Endothelial cell (in vitro differentiated cells): ENCODE measurements around the gene MAGI2. TPM values are rescaled to one million over a fixed set of nuclear protein-coding genes. Genes with fewer than 3 reads are reported as not detected.

ENCODE experiments used
- DNase-seq: peaks from one replicate; pipeline ENCODE4 v3.0.0; 2021; ENCODE audit warnings: low spot score
- H3K27ac Mint-ChIP-seq: one replicate; pipeline ENCODE4 v1.8.0; 2021; ENCODE audit warnings: mixed read lengths, inconsistent platforms; ENCODE audit not compliant: unreplicated experiment
- H3K27me3 Mint-ChIP-seq: one replicate; pipeline ENCODE4 v1.8.0; 2021; ENCODE audit warnings: mild to moderate bottlenecking, moderate library complexity, mixed read lengths, inconsistent platforms; ENCODE audit not compliant: unreplicated experiment
- H3K36me3 Mint-ChIP-seq: one replicate; pipeline ENCODE4 v1.8.0; 2021; ENCODE audit warnings: mild to moderate bottlenecking, low read depth, mixed read lengths, inconsistent platforms; ENCODE audit not compliant: unreplicated experiment
- H3K4me1 Mint-ChIP-seq: one replicate; pipeline ENCODE4 v1.8.0; 2021; ENCODE audit warnings: mild to moderate bottlenecking, mixed read lengths, inconsistent platforms; ENCODE audit not compliant: unreplicated experiment
- H3K4me3 Mint-ChIP-seq: one replicate; pipeline ENCODE4 v1.8.0; 2021; ENCODE audit warnings: mild to moderate bottlenecking, mixed read lengths, inconsistent platforms; ENCODE audit not compliant: unreplicated experiment
- H3K9me3 Mint-ChIP-seq: one replicate; pipeline ENCODE4 v1.8.0; 2021; ENCODE audit warnings: mixed read lengths, inconsistent platforms; ENCODE audit not compliant: unreplicated experiment
- CTCF ChIP-seq: fragments of 200-600 bp; sonication (generic); IDR thresholded peaks from one replicate; pipeline ENCODE4 v1.5.0; 2021; ENCODE audit warnings: antibody characterized with exemption; ENCODE audit not compliant: unreplicated experiment
- total RNA-seq: library from RNA; stranded (reverse); fragmentation: NEBNext Ultra II Directional; extraction: Animal tissue kit (Norgen Biotek cat#: 25700); gene quantifications from one replicate; pipeline ENCODE4 v1.2.1, GENCODE V29; 2021; ENCODE audit not compliant: unreplicated experiment

MAGI2 gene
- total RNA-seq, 1 donor from 2014 or later: 6.3 TPM

GRCh38 chr7:78400038-78400437 lies 1053.4 kb downstream of the MAGI2 start:
- Mint-ChIP-seq H3K9me3 (no peaks in the 10 kb centered on the region), H3K27ac (no peak overlapping the region), H3K27me3 (peaks cover 2% of the 10 kb centered on the region), H3K36me3 (no peaks in the 10 kb centered on the region), H3K4me3 (no peak overlapping the region), H3K4me1 (no peaks in the 10 kb centered on the region)
- no peak for DNase-seq
- TF ChIP-seq CTCF: no peak

DNA sequence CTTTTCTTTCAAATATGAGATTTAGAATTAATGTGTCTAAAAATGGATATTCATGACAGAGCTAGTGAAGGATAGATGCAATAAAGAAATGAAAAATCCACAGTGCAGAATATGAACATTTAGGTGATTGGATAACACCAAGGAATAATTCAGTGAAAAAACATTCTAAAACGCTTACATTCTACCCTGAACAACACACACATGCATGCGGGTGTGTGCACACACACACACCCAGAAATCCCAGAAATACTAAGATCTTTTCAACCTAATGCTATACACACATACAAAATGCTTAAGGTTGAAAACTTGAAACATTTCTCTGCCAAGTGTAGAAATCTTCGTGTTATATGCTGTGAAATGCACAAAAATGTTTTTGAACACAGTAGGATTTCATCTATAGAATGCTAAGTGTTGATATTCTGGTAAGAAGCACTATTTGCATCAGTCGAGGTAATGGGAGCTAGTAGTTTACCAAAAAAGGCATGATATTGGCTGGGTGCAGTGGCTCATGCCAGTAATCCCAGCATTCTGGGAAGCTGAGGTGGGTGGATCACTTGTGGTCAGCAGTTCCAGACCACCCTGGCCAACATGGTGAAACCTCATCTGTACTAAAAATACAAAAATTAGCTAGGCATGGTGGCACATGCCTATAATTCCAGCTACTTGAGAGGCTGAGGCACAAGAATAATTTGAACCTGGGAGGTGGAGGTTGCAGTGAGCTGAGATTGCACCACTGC lies 1054.3 kb downstream of the MAGI2 start:
- DNase-seq: no peak
- no peak for TF ChIP-seq CTCF
- Mint-ChIP-seq H3K27me3 (peaks cover 2% of the 10 kb centered on the region), H3K9me3 (no peaks in the 10 kb centered on the region), H3K4me3 (no peak overlapping the region), H3K4me1 (no peaks in the 10 kb centered on the region), H3K36me3 (no peaks in the 10 kb centered on the region), H3K27ac (no peak overlapping the region)

- DNase-seq: no peak
- Mint-ChIP-seq H3K4me3 (no peak overlapping the region), H3K27me3 (peaks cover under 1% of the 10 kb centered on the region), H3K4me1 (no peaks in the 10 kb centered on the region), H3K9me3 (no peaks in the 10 kb centered on the region), H3K27ac (no peak overlapping the region), H3K36me3 (no peaks in the 10 kb centered on the region)
- no peak for TF ChIP-seq CTCF
Observed at GRCh38 chr7:78398576-78398975, 1054.9 kb downstream of the MAGI2 start.

DNA sequence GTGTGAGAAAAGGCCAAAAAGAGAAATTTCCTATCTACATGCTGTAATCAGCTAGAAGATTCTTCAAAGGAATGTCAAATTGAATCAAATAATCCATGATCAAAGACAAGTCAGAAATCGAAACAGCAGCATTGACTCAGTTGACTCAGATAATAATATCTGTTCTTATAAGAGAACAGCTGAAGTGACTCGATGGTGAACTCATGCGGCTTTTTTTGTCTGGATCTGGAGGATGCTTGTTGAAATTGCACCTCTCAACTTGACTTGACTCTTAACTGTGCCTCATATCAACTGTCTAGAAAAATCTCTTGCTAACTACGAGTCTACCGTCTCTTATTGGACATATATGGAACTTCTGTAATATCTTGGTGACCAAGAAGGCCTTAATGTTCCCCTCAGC lies 1055.4 kb downstream of the MAGI2 start:
- H3K4me3 Mint-ChIP-seq: no peak overlapping the region
- TF ChIP-seq CTCF: no peak
- peaks cover under 1% of the 10 kb centered on the region for H3K27me3 Mint-ChIP-seq
- H3K4me1 Mint-ChIP-seq: no peaks in the 10 kb centered on the region
- no peaks in the 10 kb centered on the region for H3K36me3 Mint-ChIP-seq
- no peak overlapping the region for H3K27ac Mint-ChIP-seq
- H3K9me3 Mint-ChIP-seq: no peaks in the 10 kb centered on the region
- DNase-seq: no peak

GRCh38 chr7:78396210-78396609 lies 1057.3 kb downstream of the MAGI2 start:
- no peak overlapping the region for H3K4me3 Mint-ChIP-seq
- H3K27ac Mint-ChIP-seq: no peak overlapping the region
- H3K36me3 Mint-ChIP-seq: no peaks in the 10 kb centered on the region
- no peak for DNase-seq
- peaks cover 2% of the 10 kb centered on the region for H3K27me3 Mint-ChIP-seq
- H3K4me1 Mint-ChIP-seq: no peaks in the 10 kb centered on the region
- no peak for TF ChIP-seq CTCF
- no peaks in the 10 kb centered on the region for H3K9me3 Mint-ChIP-seq
